NCI-H2196 treated with DMSO at 0.1 percent for 48 hours (cell line): Measurements from ENCODE around the gene TAS2R42.
A peak's percentile ranks its signal among the peaks of the same experiment; 100 is the strongest.

Experiments used
- DNase-seq: peaks from one replicate; lab custom pipeline; 2025; ENCODE audit not compliant: unreplicated experiment; lab: John Stamatoyannopoulos, UW

The TAS2R42 gene, protein sequence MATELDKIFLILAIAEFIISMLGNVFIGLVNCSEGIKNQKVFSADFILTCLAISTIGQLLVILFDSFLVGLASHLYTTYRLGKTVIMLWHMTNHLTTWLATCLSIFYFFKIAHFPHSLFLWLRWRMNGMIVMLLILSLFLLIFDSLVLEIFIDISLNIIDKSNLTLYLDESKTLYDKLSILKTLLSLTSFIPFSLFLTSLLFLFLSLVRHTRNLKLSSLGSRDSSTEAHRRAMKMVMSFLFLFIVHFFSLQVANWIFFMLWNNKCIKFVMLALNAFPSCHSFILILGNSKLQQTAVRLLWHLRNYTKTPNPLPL

DNA sequence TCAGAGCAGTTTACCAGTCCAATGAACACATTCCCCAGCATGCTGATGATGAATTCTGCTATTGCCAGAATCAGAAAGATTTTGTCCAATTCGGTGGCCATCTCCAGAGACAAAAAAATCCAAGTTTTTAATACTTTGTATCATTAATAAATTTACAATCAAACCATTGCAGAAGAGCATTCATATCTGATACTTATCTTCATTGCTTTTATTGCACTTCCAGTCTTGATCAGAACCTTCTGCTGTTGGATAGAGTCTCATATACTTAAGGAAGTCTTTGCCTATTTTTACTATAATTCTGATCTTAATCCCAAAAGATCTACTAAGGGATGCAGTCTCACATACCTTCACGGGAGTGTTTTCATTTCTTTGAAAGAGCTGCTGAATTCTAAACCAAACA lies at the start of gene TAS2R42:
TSS of gene TAS2R42 (minus strand) at position 101 of the 400 bp plus-strand sequence. CDS start at position 101, 0 bp downstream.
- DNase-seq: no peak

DNA sequence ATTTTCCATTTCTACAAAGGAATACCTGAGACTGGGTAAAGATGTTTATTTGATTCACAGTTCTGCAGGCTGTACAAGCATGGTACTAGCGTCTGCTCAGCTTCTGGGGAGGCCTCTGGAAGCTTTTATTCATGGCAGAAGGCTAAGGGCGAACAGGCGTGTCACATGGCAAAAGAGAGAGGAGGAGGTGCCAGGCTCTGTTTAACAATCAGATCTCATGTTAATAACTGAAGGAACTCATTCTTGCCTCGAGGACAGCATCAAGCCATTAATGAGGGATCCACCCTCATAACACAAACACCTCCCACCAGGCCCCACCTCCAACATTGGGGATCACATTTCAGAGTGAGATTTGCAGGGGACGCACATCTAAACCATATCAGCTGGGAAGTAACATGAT lies 46.8 kb upstream of the TAS2R42 start:
- no peak for DNase-seq

DNA sequence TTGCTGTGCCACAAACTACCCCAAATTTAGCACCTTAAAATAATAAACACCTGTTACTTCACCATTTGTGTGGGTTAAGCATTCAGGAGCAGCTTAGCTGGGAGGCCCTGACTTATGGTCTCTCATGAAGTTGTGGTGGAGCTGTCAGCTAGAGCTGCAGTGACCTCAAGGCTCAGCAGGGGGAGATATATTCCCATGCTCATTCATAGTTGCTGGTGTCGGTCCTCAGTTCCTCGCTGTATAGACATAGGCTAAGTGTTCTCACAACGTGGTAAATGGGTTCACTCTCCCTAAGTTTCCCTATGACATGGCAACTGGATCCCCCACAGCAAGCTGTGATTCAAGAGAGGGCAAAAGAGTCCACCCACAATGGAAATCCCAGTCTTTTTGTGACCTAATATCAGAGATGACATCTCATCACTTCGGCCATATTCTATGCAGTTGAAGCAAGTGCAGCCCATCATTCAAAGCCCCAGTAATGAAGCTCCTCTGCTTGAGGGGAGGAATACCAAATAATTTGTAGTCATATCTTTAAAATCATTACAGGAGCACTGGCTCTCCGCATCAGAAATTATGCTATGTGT lies 41.7 kb upstream of the TAS2R42 start:
- no peak for DNase-seq

DNA sequence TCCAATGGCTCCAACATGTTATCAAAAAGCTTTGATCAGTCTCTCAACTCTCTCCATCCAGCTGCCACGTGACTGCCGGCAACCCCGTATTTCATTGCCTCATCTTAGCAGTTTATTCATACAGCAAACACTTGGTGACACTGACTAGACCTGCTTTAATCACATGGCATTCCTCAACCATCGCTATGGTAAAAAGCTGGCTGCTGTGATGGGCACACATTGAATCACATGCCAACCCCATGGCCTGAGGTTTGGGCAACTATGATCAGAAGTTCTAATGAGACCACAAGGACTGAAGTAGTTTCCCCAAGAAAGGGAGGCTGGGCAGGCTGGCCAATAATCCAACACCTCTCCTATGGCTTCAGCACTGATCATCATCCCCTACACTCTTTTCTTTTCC lies 40.6 kb upstream of the TAS2R42 start:
- no peak for DNase-seq

DNA sequence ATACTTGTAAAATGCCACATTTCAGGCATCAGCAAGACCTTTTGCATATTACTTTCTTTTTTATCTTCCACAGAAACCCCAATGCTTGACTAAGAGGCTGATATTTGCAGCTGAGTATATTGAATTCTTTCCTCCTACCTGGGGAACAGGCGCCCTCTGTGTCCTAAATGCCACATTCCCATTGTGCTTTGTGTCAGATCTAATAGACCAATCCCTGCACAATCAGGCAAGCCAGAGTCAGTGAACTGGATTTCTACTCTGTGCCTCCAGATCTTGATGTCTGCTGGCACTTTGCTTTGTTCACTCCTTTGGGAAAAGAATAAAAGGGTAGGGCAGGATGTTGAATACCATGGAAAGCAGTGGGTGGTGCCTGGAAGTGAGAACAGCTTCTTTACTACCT lies 22.4 kb upstream of the TAS2R42 start:
- no peak for DNase-seq

DNA sequence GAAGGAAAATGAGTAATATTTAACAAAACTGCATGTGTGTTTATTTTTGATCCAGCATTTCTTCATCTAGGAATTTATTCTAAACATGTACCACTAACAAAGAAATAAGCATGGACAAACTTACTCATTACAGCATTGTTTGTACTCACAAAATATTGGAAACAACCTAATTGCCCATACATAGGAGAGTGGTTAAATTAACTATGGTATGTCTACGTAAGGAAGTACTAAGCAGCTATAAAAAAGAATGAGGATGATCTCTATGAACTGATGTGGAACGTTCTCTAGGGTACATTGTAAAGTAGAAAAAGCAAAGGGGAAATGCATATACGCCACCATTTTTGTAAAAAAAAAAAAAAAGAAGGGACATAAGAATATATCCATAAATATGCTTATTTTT lies 17.4 kb upstream of the TAS2R42 start:
- no peak for DNase-seq

DNA sequence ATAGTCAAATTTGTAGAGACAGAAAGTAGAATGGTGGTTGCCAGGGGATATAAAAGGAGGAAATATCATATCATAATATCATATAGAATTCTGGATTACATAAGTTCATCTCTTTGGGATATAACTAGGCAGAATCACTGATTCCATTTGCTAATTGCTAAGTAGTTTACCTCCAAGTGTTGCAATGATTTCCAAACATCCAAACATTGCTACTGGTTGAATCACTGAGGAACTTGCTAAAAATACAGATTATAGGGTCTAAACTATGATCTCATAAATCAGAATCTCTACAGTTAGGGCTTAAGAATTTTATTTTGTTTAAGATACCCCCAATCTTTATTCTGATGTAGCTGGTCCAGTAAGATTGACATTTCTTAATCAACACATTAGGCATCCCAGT lies 16.1 kb upstream of the TAS2R42 start:
- no peak for DNase-seq

DNA sequence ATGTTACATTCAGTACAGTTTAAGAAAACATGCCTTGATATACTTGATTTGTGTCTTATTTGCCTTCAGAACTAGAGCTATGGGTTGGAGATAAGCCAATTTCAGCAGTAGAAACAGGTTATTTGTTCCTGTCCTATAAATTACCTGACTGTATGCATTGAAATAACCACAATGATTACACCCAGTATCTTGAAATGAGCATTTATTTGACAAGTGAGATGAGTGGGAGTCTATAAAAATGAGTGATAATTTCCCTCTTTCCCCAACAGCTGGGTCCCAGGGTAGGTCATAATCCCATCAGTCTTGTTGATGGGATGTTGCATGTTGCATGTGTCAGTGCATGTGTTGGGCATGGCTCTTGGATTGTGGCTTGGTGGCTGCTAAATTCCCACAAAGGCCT lies 3.7 kb downstream of the TAS2R42 start:
- no peak for DNase-seq

DNA sequence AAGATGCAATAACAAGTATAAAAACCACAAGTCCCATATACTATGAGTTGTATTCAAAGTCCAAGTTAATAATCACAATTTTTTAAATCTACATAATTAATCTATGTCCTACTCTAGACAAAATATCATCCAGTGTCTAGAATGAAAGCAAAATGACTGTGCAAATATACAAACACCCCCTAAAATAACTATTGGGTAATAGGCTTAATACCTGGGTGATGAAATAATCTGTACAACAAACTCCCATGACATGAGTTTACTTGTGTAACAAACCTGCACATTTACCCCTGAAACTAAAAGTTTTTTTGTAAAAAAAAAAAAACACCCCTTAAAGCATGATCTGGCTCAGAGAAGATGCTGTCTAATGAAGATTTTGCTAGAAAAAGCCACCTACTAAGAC lies 4.2 kb downstream of the TAS2R42 start:
- DNase-seq: no peak

DNA sequence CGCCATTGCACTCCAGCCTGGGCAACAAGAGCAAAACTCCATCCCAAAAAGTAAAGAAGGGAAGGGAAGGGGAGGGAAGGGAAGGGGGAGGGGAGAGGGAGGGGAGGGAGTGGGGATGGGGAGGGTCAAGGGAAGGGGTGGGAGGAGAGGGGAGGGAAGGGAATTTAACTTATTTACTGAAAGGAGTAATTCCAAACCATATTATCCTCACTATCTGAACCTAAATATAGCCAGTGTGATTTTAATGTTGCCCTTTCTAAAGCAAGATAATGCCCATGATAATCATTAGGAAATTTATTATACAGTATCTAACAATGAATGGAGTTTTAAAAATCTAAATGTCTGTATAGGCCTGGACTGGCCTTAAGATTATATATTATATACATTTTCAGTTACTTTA lies 8.5 kb downstream of the TAS2R42 start:
- no peak for DNase-seq

DNA sequence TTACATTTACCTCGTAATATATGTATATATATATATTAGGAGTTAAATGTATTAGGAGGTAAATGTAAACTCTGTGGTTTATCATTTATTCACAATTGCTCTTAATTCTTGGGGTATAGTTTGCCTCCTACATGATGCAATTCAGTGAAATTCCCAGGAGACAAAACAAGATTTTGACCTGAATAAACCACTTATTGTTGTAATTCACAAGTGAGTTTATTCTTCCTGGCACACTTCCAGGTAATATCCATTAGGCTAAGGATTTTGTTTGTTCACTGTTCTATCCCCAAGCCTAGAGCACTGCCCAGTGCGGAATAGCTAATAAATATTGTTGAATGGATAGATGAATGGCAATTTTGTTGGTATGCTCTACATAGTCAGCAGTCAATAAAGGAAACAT lies 12.7 kb downstream of the TAS2R42 start:
- DNase-seq: no peak

DNA sequence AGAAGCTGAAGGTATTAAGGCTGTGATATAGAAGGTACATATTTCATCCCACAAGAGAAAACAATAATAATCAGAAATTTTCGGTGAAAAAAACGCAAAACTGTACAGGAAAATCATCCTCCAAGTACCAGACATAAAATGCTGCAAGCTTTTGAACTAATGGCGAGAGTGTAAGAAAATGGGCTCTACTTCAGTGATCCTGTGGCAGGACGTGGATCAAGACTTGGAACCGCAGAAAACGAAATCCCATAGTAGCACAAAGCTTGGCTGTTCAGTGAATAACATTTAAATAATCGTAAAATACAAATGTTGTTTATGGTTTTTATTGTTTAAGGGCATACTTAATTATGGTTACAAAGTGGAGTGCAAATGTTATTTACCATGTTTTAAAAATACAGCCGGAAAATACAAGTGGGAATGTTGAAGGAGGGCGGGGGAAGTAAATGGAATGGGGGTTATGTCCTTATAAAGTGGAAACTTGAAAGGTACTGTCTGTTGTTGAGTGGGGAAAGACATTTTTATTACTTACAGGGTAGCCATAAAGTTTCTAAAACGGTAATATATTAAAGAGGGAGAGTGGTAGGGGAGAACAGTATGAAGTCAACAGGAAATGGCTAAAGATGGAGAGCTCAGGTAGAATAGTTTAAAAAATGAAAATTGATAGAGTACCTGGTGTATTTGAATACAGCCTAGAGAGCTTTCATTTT lies 14.6 kb downstream of the TAS2R42 start:
- no peak for DNase-seq

DNA sequence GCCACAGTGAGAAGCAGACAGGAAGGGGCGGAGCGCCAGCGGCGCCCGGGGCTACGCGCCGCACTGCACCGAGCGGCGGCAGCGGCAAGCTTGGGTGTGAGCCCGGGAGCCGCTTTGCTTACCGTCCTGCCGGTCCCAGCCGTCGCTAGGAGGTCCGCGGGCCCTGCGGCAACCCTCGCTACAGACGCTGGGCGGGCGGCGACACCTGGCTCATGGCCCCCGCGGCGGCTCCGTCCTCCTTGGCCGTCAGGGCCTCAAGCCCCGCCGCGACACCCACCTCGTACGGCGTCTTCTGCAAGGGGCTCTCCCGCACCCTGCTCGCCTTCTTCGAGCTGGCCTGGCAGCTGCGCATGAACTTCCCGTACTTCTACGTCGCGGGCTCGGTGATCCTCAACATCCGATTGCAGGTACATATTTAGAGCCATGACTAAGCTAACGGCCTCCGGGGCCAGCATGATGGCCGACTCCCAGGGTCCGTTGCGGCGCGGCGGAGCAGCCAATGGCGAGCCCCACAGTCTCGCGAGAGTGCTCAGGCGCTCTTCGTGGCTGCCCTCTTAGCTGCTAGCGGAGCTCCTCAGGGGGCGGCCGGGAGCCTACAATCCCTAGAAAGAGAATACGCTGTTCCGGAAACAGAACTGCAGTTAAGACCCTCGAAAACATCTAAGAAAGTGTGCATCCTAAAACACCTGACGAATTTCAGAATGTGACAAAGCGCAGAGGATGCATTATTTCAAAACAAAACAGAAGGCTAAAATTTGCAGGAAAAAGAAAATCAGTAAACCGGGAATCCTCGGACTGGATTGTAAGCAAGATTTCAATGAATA lies 15.4 kb downstream of the TAS2R42 start, which contains the start of gene SMIM10L1:
TSS of gene SMIM10L1 (plus strand) at position 50 of the 824 bp plus-strand sequence. CDS start at position 213, 163 bp downstream.
- peak; percentile 52 for DNase-seq

DNA sequence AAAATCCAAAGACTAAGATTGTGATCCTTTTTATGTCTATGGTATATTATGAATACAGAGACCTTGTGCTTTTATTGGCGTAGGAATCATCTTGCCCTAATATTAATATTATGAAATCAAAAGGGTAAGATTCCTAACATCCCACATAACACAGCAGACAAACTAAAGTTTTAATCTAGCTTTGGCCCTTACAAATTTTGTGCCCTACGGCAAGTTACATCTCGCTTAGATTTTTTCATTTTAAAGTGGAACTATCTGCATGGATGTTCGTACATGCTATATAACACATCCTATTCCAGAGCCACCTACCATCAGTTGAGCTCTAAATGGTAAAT lies 16.0 kb downstream of the TAS2R42 start:
- no peak for DNase-seq

DNA sequence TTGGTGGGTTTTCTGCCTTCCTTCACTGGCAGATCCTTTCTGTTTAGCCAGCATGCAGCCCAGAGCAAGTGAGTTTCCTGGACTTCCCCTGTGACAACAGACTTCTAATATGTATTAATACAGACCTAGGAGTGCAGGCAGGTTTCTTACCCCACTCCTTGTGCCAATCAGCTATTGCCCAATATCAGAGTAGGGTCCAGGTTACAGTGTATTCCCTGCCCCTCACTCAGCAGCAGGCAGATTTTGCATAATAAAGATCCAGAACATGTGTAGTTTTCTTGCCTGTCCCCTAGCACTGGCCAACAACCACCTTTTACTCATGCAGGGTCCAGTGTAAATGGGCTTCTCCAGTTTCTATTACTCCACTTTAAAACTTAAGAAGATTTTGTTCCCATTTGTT lies 20.4 kb downstream of the TAS2R42 start:
- DNase-seq: no peak

DNA sequence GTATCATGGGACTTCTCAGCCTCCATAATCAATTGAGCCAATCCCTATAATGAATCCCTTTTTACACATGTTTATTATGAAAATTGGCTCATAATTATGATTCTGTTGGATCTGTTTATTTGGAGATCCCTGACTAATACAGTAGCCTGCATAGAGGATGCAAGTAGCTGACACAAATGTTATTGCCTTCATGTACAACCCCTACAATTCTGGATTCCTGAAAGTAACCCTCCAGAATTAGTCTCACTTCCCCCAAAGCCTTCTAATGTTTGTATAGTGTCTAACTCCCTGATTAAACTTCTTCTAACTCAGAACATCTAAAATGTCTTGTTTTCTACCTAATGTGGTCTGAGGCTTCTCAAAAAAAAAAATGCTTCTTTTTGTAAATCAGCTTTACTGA lies 22.4 kb downstream of the TAS2R42 start:
- DNase-seq: no peak

DNA sequence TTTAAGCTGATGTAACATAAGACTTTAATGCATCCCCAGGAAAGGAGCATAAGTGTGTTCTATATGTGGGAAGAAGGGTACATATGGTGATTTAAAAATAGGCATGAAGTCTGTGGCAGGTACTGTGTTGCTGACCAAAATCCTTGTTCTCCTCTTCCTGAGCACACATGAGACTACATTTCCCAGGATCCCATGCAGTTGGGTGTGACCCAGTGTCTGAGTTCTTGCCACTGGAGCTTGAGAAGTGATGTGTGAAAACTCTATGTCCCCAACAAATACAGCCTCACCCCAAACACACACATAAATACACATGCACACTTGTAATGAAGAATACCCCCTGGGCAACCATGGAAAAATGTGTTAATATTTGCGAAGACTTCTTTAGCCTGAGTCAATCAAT lies 24.2 kb downstream of the TAS2R42 start:
- DNase-seq: no peak

DNA sequence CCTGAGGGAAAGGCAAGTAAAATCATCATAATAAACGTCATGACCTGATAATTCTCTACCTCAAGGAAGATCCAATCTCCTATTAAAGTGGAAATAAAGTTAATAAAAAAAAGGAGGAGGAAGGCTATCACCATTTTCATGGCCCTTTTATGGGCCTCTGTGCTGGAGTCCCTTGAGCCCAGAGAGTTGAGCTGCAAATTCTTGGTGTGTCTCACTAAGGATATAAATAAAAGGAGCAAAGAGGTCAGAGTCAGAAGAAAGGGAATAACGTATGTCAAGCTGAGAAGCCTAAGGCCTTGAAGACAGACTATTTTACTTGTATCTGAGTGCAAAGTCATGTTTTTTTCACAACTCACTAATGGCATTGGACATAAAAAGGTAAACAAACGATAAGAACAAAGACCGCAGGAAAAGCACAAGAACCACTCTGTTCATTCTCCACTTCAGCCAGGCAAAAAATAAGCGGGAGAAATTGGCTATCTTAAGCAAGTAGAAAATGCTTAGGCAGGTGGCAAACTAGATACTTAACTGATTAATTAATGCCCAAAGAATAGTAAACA lies 27.8 kb downstream of the TAS2R42 start:
- no peak for DNase-seq

DNA sequence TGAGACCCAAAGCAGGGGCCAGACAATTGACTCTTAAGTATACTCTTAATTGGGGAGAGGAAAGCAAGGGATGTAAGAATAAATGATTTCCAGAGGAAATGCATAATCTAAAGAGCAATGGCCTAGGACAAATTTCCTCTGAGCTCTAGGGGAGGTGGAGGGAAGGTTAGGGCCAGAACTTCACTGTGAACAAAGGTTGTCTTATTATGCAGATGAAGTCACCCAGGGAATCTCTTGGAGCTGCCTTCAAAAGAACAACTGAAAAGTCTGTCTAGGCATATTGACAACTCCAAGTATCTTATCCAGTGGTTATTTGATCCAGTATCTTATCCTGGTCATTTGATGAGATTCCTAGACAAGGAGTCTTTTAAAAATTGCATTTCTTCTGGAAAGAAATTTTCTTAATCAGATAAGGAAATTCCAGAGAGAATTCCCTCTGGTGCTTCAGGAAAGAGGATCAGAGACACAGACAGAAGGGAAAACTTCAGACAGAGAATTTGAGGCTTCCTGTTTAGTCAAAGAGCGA lies 32.3 kb downstream of the TAS2R42 start:
- DNase-seq: no peak

DNA sequence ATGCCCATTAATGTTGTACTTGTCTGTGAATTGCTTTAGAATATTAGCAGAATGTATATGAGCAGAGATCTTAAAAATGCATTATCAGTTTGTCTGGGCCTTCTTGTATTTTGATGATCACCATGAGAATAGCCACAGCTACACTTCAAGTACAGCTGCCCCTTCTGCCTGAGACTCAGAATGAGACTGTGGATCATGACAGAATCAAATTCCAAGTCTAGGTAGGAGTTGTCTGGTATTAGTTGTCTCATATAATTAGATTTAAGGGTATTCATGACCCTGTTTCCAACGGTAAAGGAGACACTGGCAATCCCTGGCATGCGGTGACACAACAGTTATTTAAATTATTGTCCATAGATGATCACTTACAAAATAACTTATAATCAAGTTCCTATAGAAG lies 34.0 kb downstream of the TAS2R42 start:
- no peak for DNase-seq

DNA sequence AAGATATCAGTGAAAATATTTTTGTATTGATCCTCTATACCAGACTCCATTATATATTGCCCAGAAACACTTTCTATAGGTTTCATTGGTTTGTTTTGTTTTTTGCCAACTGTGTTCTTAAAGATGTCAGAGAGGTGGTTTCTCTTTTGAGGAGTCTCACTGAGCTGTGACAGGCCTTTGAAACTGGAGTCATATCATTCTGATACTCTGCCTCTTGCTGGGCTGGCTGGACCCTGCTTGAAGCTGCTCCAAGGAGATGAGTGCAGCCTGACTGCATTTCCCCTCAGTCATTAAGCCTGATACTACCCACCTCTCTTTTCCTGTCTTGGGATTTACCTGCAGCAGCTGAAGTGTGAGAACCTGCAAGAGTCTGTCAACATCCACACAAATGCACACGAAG lies 35.9 kb downstream of the TAS2R42 start:
- DNase-seq: no peak
